OCI-LY3 (cell line): ENCODE data around the gene CALU.
A peak's percentile ranks its signal among the peaks of the same experiment; 100 is the strongest.

Experiments
- H2AFZ ChIP-seq: fragments of 200-600, 300-600 bp; shearing (Covaris generic); 2 replicates; pipeline ENCODE4 v1.6.0; 2014; ENCODE audit warnings: antibody characterized with exemption, low read depth, low read length
- H3K27ac ChIP-seq: fragments of 200-600, 300-600 bp; sonication (generic); 2 replicates; pipeline ENCODE4 v1.5.1; 2014; ENCODE audit warnings: mild to moderate bottlenecking, low read length, moderate library complexity, mixed read lengths
- H3K27me3 ChIP-seq: fragments of 200-600, 300-600 bp; sonication (generic); 2 replicates; pipeline ENCODE4 v1.6.1; 2014; ENCODE audit warnings: low read depth, low read length, mixed read lengths
- H3K36me3 ChIP-seq: fragments of 200-600, 300-600 bp; sonication (generic); replicated peaks from 2 replicates; pipeline ENCODE3; 2014; ENCODE audit warnings: low read depth, low read length, mixed read lengths
- H3K4me1 ChIP-seq: fragments of 300-600, 200-600 bp; sonication (generic); 2 replicates; pipeline ENCODE4 v1.6.1; 2014; ENCODE audit warnings: low read length, mixed read lengths
- H3K4me2 ChIP-seq: fragments of 200-600, 300-600 bp; sonication (generic); 2 replicates; pipeline ENCODE4 v1.6.1; 2014; ENCODE audit warnings: low read length, mixed read lengths
- H3K4me3 ChIP-seq: fragments of 300-600, 200-600 bp; sonication (generic); 2 replicates; pipeline ENCODE4 v1.5.1; 2014; ENCODE audit warnings: antibody characterized with exemption, mild to moderate bottlenecking, low read length, moderate library complexity
- H3K79me2 ChIP-seq: fragments of 300-600, 200-600 bp; shearing (Covaris generic); 2 replicates; pipeline ENCODE4 v1.6.1; 2014; ENCODE audit warnings: mild to moderate bottlenecking, low read length, mixed read lengths
- H3K9ac ChIP-seq: fragments of 300-600, 200-600 bp; shearing (Covaris generic); 2 replicates; pipeline ENCODE4 v1.6.0; 2014; ENCODE audit warnings: mild to moderate bottlenecking, low read length, moderate library complexity
- H3K9me3 ChIP-seq: fragments of 200-600, 300-600 bp; shearing (Covaris generic); 2 replicates; pipeline ENCODE4 v1.6.1; 2014; ENCODE audit warnings: low read length, mixed read lengths; ENCODE audit not compliant: insufficient read depth
- H4K20me1 ChIP-seq: fragments of 200-600, 300-600 bp; sonication (generic); 2 replicates; pipeline ENCODE4 v1.6.1; 2016; ENCODE audit warnings: low read length, mixed read lengths; ENCODE audit not compliant: insufficient read depth
- EZH2phosphoT487 ChIP-seq: fragments of 200-600 bp; shearing (Covaris generic); IDR thresholded peaks from 2 replicates; pipeline ENCODE4 v1.6.1; 2018; ENCODE audit warnings: antibody characterized with exemption, mixed run types, low read depth
- TF ChIP-seq, protein P1 (sequence below): fragments of 200-600, 300-600 bp; sonication (generic); IDR thresholded peaks from 2 replicates; pipeline ENCODE4 v1.5.1; 2014; ENCODE audit warnings: antibody characterized with exemption, low read length, low read depth

The CALU gene

DNA sequence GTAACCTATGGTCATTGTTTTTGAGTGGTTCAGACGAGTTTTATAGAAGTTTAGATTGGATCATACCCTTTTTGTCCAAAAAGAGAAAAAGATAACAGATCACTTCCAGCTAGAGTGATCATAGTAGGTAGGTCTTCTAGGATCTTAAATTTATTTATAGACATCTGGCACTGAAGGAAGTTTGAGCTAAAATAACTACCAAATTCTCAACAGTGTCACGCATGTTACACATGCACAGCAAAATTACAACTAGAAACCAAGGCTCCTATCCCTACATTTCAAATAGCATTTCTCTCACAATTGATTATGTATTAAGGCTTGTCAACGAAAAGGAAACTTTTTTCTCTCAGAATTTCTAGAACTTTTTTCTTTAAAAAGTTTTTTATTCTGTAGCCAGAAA lies 2.3 kb downstream of the CALU start:
- H4K20me1 ChIP-seq, result peaks cover 66% of the 10 kb centered on the region
- no peak overlapping the region for H3K9ac ChIP-seq
- peaks cover 21% of the 10 kb centered on the region for H3K4me1 ChIP-seq
- no peak overlapping the region for H3K27ac ChIP-seq
- H3K27me3 ChIP-seq, result no peaks in the 10 kb centered on the region
- TF ChIP-seq EZH2phosphoT487, result no peak
- TF ChIP-seq, protein P1, sequence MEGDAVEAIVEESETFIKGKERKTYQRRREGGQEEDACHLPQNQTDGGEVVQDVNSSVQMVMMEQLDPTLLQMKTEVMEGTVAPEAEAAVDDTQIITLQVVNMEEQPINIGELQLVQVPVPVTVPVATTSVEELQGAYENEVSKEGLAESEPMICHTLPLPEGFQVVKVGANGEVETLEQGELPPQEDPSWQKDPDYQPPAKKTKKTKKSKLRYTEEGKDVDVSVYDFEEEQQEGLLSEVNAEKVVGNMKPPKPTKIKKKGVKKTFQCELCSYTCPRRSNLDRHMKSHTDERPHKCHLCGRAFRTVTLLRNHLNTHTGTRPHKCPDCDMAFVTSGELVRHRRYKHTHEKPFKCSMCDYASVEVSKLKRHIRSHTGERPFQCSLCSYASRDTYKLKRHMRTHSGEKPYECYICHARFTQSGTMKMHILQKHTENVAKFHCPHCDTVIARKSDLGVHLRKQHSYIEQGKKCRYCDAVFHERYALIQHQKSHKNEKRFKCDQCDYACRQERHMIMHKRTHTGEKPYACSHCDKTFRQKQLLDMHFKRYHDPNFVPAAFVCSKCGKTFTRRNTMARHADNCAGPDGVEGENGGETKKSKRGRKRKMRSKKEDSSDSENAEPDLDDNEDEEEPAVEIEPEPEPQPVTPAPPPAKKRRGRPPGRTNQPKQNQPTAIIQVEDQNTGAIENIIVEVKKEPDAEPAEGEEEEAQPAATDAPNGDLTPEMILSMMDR, result no peak
- no peak overlapping the region for H3K4me3 ChIP-seq
- H3K9me3 ChIP-seq, result no peaks in the 10 kb centered on the region
- H2AFZ ChIP-seq, result no peak overlapping the region
- H3K4me2 ChIP-seq, result peak overlapping the region; percentile 93; the same call in 1 of the 2 replicates
- peaks cover 73% of the 10 kb centered on the region for H3K79me2 ChIP-seq
- peaks cover 25% of the 10 kb centered on the region for H3K36me3 ChIP-seq

DNA sequence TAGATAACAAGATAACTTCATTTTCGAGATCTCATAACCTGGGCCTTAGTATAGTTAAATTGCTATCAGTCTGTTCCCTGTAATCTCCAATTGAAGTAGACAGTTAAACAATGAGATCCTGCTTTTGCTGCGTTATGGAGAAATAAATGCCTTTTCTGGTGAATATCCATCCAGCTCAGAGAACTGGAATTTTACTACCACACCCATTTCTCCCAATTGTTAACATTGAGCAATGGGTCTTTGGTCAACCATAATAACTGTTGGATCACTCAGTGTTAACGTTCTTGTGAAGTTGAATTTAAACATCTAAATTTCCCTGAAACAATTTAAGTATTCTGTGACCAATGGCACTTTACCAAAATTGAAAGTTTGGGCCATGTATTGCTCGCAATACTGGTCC lies 3.0 kb downstream of the CALU start:
- Histone ChIP-seq H3K27me3 (no peaks in the 10 kb centered on the region), H3K27ac (no peak overlapping the region), H3K4me2 (no peak overlapping the region), H3K79me2 (peaks cover 81% of the 10 kb centered on the region), H3K36me3 (peaks cover 25% of the 10 kb centered on the region), H3K4me3 (no peak overlapping the region), H2AFZ (no peak overlapping the region), H3K9me3 (no peaks in the 10 kb centered on the region), H3K4me1 (peaks cover 21% of the 10 kb centered on the region), H3K9ac (no peak overlapping the region), H4K20me1 (peaks cover 72% of the 10 kb centered on the region)
- TF ChIP-seq, protein P1, result no peak
- no peak for TF ChIP-seq EZH2phosphoT487

DNA sequence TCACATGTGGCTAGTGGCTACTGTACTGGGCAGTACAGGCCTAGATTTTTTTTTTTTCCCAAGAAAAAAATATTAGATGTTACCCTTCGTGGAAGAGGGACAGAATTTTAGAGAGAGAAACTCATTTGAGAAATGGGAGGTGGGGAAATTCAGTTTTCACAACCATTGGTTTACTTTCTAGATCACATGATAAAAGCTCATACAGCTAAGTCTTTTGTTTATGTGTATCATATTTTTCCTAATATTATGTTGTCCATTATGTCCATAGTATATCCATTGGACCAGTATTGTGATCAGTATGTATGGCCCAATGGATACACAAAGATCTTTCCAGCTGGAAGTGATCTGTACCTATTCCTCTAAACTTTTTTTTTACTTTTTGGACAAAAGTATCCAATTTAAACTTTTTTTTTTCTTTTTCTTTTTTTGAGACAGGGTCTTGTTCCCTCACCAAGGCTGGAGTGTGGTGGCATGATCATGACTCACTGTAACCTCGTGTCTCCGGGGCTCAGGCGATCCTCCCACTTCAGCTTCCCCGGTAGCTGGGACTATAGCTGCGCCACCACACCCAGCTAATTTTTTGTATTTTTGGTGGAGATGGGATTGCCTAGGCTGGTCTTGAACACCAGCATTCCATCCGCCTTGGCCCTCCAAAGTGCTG lies 4.1 kb downstream of the CALU start:
- Histone ChIP-seq H4K20me1 (peaks cover 82% of the 10 kb centered on the region), H3K4me2 (no peak overlapping the region), H3K9me3 (no peaks in the 10 kb centered on the region), H3K36me3 (peaks cover 33% of the 10 kb centered on the region), H3K4me3 (no peak overlapping the region), H3K9ac (no peak overlapping the region), H3K27me3 (no peaks in the 10 kb centered on the region), H3K4me1 (peaks cover 21% of the 10 kb centered on the region), H3K27ac (no peak overlapping the region), H3K79me2 (peaks cover 91% of the 10 kb centered on the region), H2AFZ (no peak overlapping the region)
- TF ChIP-seq, protein P1, result no peak
- no peak for TF ChIP-seq EZH2phosphoT487

DNA sequence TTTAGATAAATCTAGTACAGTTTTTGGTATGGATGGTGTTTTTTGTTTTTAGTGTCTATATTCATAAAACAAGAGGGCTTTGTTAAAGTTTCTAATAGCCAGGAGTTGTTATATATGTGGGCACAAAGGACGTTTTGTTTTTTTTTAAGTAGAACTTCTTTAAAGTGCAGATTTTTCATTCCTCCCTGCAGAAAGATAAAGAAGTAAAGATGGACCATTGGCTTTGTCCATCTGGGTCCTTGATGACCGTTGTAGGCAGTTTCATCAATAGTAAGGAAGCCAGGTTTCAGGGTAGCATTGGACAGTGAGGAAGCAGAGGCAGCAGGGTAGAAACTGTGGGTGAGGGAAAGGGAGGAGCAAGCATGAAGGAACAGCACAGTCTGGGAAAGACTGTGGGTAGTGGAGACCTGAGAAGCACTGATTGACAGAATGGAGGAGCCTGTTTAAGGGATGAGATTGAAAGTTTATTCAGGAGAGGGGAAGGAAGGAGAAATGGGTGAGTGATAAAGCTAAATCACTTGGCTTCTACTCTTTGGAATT lies 5.3 kb downstream of the CALU start:
- H3K27me3 ChIP-seq, result no peaks in the 10 kb centered on the region
- H3K27ac ChIP-seq, result no peak overlapping the region
- peaks cover 45% of the 10 kb centered on the region for H3K36me3 ChIP-seq
- H3K79me2 ChIP-seq, result peaks cover 99% of the 10 kb centered on the region
- H3K4me2 ChIP-seq, result no peak overlapping the region
- H4K20me1 ChIP-seq, result peaks cover 88% of the 10 kb centered on the region
- TF ChIP-seq, protein P1, result no peak
- TF ChIP-seq EZH2phosphoT487, result no peak
- no peak overlapping the region for H3K9ac ChIP-seq
- no peaks in the 10 kb centered on the region for H3K9me3 ChIP-seq
- H2AFZ ChIP-seq, result no peak overlapping the region
- peaks cover 15% of the 10 kb centered on the region for H3K4me1 ChIP-seq
- H3K4me3 ChIP-seq, result no peak overlapping the region
